PFSK-1 (cell line): ENCODE measurements around the gene NFIB.

Source experiments
- POLR2AphosphoS5 ChIP-seq: IDR thresholded peaks from 2 replicates; pipeline ENCODE4 v1.6.1; 2012; ENCODE audit warnings: low read depth, mild to moderate bottlenecking, control low read depth, low read length, moderate library complexity
- TF ChIP-seq, protein P1 (sequence below), 2 experiments: IDR thresholded peaks; 2 replicates each; pipeline versions ENCODE4 v1.6.1 to v1.8.0; 2011 to 2012; ENCODE audit warnings: low read depth in 2 of 2, low read length in 2 of 2, control low read depth in 1 of 2, inconsistent platforms in 1 of 2, mild to moderate bottlenecking in 1 of 2, moderate library complexity in 1 of 2; ENCODE audit not compliant: insufficient read depth in 1 of 2

DNA sequence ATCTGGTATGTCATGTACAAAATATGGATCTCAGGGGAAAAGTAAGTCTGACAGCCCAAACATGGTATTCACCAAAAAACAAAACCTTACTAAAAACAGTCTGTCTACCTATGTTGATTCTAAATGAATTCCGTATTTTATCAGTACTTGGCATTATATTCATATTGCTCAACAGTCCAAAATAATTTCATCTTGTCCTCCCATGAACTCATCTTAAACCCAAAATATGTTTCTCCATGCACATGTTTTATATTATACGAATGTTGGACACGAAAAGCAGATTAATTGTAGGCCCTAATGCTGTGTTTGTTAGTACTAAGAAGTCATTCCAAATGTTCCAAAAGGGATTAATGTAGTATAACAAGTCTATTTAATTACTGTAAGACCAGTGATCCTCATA is 20.1 kb downstream of the NFIB start:
- no peak for TF ChIP-seq POLR2AphosphoS5
- TF ChIP-seq, protein P1, sequence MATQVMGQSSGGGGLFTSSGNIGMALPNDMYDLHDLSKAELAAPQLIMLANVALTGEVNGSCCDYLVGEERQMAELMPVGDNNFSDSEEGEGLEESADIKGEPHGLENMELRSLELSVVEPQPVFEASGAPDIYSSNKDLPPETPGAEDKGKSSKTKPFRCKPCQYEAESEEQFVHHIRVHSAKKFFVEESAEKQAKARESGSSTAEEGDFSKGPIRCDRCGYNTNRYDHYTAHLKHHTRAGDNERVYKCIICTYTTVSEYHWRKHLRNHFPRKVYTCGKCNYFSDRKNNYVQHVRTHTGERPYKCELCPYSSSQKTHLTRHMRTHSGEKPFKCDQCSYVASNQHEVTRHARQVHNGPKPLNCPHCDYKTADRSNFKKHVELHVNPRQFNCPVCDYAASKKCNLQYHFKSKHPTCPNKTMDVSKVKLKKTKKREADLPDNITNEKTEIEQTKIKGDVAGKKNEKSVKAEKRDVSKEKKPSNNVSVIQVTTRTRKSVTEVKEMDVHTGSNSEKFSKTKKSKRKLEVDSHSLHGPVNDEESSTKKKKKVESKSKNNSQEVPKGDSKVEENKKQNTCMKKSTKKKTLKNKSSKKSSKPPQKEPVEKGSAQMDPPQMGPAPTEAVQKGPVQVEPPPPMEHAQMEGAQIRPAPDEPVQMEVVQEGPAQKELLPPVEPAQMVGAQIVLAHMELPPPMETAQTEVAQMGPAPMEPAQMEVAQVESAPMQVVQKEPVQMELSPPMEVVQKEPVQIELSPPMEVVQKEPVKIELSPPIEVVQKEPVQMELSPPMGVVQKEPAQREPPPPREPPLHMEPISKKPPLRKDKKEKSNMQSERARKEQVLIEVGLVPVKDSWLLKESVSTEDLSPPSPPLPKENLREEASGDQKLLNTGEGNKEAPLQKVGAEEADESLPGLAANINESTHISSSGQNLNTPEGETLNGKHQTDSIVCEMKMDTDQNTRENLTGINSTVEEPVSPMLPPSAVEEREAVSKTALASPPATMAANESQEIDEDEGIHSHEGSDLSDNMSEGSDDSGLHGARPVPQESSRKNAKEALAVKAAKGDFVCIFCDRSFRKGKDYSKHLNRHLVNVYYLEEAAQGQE (IDR thresholded peaks at IDR 0.05; ENCODE audit: insufficient read depth in 1 of 2, low read depth in 2 of 2, low read length in 2 of 2): no peak
